ENCODE measurements around the gene STOML1. TPM values are rescaled to one million over a fixed set of nuclear protein-coding genes. Genes with fewer than 3 reads are reported as not detected.

STOML1 gene
- total and polyA plus RNA-seq, 3 donors from 2014 or later: 18.2 to 25.6 (median 20.1) TPM

GRCh38 chr15:73988445-73988969, 3.6 kb downstream of the STOML1 start:
- Histone ChIP-seq H3K36me3 (ENCODE audit: low read depth, missing control alignments) (no peaks in the 10 kb centered on the region), H3K27ac (no peak overlapping the region), H3K9me3 (no peaks in the 10 kb centered on the region), H3K4me1 (peaks cover 51% of the 10 kb centered on the region), H3K27me3 (no peaks in the 10 kb centered on the region), H3K4me3 (no peak overlapping the region)
- DNase-seq: no peak
- TF ChIP-seq POLR2A (IDR thresholded peaks at IDR 0.05) (no peak), CTCF (IDR thresholded peaks at IDR 0.05) (no peak)
- WGBS, 2 donors: 93 to 94% methylated on average over 5 to 13 of the region's 13 CpGs
- intact Hi-C loops (cut with DNase I; ENCODE audit: low total_unique reads): loop anchor here (10.0 kb wide), 2 partner anchors 46 to 146 kb away; partner anchors contain the start of gene ISLR2

- TF ChIP-seq POLR2A (IDR thresholded peaks at IDR 0.05): no peak
- TF ChIP-seq CTCF (IDR thresholded peaks at IDR 0.05): no peak
- Histone ChIP-seq H3K36me3 (ENCODE audit: low read depth, missing control alignments) (no peaks in the 10 kb centered on the region), H3K27ac (no peak overlapping the region), H3K9me3 (no peaks in the 10 kb centered on the region), H3K4me1 (peaks cover 52% of the 10 kb centered on the region), H3K27me3 (no peaks in the 10 kb centered on the region), H3K4me3 (no peak overlapping the region)
- DNase-seq: no peak
- intact Hi-C loops (cut with DNase I; ENCODE audit: low total_unique reads): loop anchor here (10.0 kb wide), 2 partner anchors 47 to 147 kb away; partner anchors contain the start of gene ISLR2
- 68% methylated on average over 9 of the region's 9 CpGs for WGBS, 2 donors
Measured at GRCh38 chr15:73987681-73988444, 4.2 kb downstream of the STOML1 start.

GRCh38 chr15:73987250-73987649, 4.8 kb downstream of the STOML1 start:
- no peaks in the 10 kb centered on the region for H3K9me3 ChIP-seq
- no peak for DNase-seq
- no peak overlapping the region for H3K4me3 ChIP-seq
- TF ChIP-seq POLR2A (IDR thresholded peaks at IDR 0.05) (no peak), CTCF (IDR thresholded peaks at IDR 0.05) (no peak)
- H3K4me1 ChIP-seq: peaks cover 53% of the 10 kb centered on the region
- intact Hi-C loops (cut with DNase I; ENCODE audit: low total_unique reads): loop anchor here (10.0 kb wide), 2 partner anchors 48 to 148 kb away; partner anchors contain the start of gene ISLR2
- 81 to 88% methylated on average over 4 of the region's 4 CpGs for WGBS, 2 donors
- H3K27me3 ChIP-seq: no peaks in the 10 kb centered on the region
- no peaks in the 10 kb centered on the region for H3K36me3 ChIP-seq (ENCODE audit: low read depth, missing control alignments)
- no peak overlapping the region for H3K27ac ChIP-seq

- H3K4me1 ChIP-seq: peaks cover 58% of the 10 kb centered on the region
- no peak overlapping the region for H3K4me3 ChIP-seq
- DNase-seq: no peak
- no peaks in the 10 kb centered on the region for H3K27me3 ChIP-seq
- whole genome bisulfite sequencing, 2 donors: 93 to 100% methylated on average over 1 of the region's 1 CpG
- no peak for TF ChIP-seq CTCF (IDR thresholded peaks at IDR 0.05)
- no peak for TF ChIP-seq POLR2A (IDR thresholded peaks at IDR 0.05)
- no peak overlapping the region for H3K27ac ChIP-seq
- no peaks in the 10 kb centered on the region for H3K9me3 ChIP-seq
- H3K36me3 ChIP-seq (ENCODE audit: low read depth, missing control alignments): no peaks in the 10 kb centered on the region
- intact Hi-C loops (cut with DNase I; ENCODE audit: low total_unique reads): loop anchor here (10.0 kb wide), 2 partner anchors 48 to 148 kb away; partner anchors contain the start of gene ISLR2
Measured at GRCh38 chr15:73986776-73987056, 5.4 kb downstream of the STOML1 start.
